NCI-H1105 treated with DMSO at 0.1 percent for 48 hours (cell line): ENCODE data around the gene EDEM2.
"Not testable (repeated sequence)": the region's sequence is repeated elsewhere in the genome, so short reads cannot be mapped to it uniquely, and the experiment has no call there.

Experiments used
- DNase-seq: peaks from one replicate; lab custom pipeline; 2025; lab: John Stamatoyannopoulos, UW

EDEM2 gene

GRCh38 chr20:35171438-35171752 is 24.3 kb upstream of the EDEM2 start:
- no peak for DNase-seq

- not testable (repeated sequence) for DNase-seq
These were observed 21.7 kb upstream of the EDEM2 start for GRCh38 chr20:35168701-35169409.

GRCh38 chr20:35167787-35168186 is 20.7 kb upstream of the EDEM2 start:
- no peak for DNase-seq

- DNase-seq = no peak
These were observed 19.2 kb upstream of the EDEM2 start for GRCh38 chr20:35166242-35166830.

GRCh38 chr20:35165221-35166185 is 18.4 kb upstream of the EDEM2 start:
- DNase-seq = no peak

- DNase-seq = not testable (repeated sequence)
These were observed 17.4 kb upstream of the EDEM2 start for GRCh38 chr20:35164531-35164930.

- not testable (repeated sequence) for DNase-seq
These were observed 13.2 kb upstream of the EDEM2 start for GRCh38 chr20:35160341-35160740.

- no peak for DNase-seq
These were observed 9.8 kb upstream of the EDEM2 start for GRCh38 chr20:35156978-35157377.

- no peak for DNase-seq
These were observed 8.8 kb upstream of the EDEM2 start for GRCh38 chr20:35155936-35156335.

GRCh38 chr20:35151736-35152135 is 4.6 kb upstream of the EDEM2 start:
- no peak for DNase-seq

- DNase-seq = no peak
These were observed 3.9 kb upstream of the EDEM2 start for GRCh38 chr20:35150846-35151579.

GRCh38 chr20:35147575-35148071 is 487 bp upstream of the EDEM2 start:
- DNase-seq = not testable (repeated sequence)

GRCh38 chr20:35146299-35146919 is 727 bp downstream of the EDEM2 start:
- DNase-seq = peak; percentile 18

- peak; percentile 77 for DNase-seq
These were observed 2.0 kb downstream of the EDEM2 start for GRCh38 chr20:35145141-35145564.

GRCh38 chr20:35144694-35145093 is 2.4 kb downstream of the EDEM2 start:
- no peak for DNase-seq

GRCh38 chr20:35135867-35136586 is 11.1 kb downstream of the EDEM2 start:
- no peak for DNase-seq

GRCh38 chr20:35134880-35135279 is 12.3 kb downstream of the EDEM2 start:
- DNase-seq = no peak

GRCh38 chr20:35134472-35134871 is 12.7 kb downstream of the EDEM2 start:
- DNase-seq = no peak

GRCh38 chr20:35133735-35134134 is 13.4 kb downstream of the EDEM2 start:
- DNase-seq = no peak

GRCh38 chr20:35133031-35133430 is 14.1 kb downstream of the EDEM2 start:
- DNase-seq = no peak

- DNase-seq = no peak
These were observed 15.2 kb downstream of the EDEM2 start for GRCh38 chr20:35131934-35132333.
